GM19463 (cell line): Measurements from ENCODE around the gene AGMAT.
"Not testable (repeated sequence)": the region's sequence is repeated elsewhere in the genome, so short reads cannot be mapped to it uniquely, and the experiment has no call there.

Experiments used
- ATAC-seq: cut with Tn5 transposase; IDR thresholded peaks from one replicate; pipeline ENCODE4 v1.9.1; 2021; ENCODE audit warnings: mild to moderate bottlenecking, moderate library complexity; ENCODE audit not compliant: unreplicated experiment

The AGMAT gene

DNA sequence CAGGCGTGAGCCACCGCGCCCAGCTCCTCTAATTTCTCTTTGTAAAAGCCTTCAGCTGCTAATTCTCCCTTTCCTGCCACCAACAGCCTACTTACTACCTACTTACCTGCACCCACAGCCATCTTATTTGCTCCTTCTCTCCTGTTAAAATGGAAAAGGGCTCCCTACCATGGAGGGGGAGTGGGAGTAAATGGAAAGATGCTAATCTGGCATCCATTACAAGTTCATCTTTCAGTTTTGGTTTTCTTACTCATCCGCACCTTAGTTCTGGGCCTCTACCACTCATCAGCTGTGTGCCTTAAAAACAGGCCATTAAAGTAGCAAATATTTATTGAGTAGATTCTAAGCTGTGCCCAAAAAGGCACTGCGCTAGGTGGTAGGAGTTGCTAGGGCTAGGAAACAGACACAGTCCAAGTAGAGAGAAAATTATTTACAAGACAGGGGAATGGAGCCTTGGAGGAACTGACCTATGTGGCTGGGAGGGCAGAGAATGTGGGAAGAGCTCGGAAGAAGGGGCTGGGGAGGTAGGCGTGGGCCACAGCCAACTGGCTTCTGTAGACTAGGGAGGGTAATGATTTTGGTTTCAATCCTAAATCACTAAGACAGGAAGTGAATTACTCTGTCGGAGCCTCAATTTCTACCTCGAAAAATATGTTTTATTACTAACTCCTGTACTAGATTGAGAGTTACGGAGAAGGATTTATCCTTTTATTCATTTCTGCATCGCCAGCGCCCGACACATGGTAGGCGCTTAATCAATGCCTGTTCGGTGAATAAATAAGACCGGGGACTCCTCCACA is 31.7 kb upstream of the AGMAT start:
- ATAC-seq = no peak

DNA sequence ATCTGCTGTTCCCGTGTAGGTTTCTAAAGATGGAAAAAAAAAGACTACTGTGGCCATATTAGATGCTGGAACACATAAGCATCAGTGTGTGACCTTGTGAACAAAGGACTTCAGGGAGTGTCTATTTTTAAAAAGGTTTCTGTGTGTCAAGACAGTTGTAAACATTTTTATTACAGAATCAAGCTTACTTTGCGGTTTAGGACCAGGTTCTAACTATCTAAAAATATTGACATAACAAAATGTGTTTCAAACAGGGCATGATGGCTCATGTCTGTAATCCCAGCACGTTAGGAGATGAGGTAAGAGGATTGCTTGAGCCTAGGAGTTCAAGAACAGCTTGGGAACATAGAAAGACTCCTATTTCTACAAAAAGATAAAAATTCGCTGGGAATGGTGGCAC is 25.3 kb upstream of the AGMAT start:
- no peak for ATAC-seq

- no peak for ATAC-seq
Observed at GRCh38 chr1:15609631-15610030, 24.8 kb upstream of the AGMAT start.

DNA sequence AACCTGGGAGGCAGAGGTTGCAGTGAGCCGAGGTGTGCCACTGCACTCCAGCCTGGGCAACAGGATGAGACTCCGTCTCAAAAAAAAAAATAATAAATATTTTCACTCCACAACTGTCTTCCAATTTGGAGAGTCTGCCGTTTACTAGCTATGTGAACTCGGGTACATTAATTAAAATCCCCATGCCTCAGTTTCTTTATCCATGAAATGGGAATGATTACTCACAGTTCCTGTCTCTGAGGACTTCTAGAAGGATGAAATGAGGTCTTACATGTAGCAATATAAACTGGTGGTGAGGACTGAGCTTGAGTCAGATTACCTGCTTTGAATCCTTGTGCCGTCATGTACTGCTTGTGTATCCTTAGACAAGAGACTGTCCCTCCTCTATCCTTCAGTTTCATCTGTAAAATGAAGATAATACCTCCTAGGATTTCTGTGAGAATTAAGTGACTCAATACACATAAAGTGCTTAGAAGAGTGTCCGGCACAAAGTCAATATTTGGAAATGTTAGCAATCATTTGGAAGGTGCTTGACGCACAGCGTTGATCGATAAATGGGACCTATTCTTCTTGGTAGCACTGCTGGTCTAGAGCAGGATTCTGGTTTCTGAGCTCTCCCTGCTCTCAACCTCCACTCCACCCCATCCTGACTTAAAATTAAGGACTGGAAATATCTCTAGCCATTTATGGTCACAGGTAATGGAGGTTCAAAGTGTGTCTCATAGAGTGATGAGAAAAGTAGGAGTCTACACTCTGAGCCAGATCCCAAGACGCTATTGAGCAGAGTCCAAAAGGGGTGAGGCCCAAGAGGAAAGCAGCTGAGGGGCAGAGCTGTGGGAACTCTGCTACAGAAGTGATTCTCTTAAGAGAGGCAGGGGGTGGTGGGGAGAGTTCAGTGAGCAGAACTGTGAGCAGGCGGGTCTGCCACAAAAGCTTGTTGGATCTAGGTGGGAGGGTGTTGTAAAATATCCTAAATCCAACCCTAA is 20.8 kb upstream of the AGMAT start:
- ATAC-seq = no peak

DNA sequence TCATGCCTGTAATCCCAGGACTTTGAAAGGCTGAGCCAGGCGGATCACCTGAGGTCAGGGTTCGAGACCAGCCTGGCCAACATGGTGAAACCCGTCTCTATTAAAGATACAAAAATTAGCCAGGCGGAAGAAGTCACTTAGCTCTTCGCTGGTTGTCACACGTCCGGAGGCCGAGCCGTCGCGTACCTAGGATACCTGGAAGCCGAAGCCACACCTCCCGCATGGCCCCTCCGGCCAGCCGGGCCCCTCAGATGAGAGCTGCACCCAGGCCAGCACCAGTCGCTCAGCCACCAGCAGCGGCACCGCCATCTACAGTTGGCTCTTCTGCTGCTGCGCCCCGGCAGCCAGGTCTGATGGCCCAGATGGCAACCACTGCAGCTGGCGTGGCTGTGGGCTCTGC is 19.5 kb upstream of the AGMAT start:
- not testable (repeated sequence) for ATAC-seq

DNA sequence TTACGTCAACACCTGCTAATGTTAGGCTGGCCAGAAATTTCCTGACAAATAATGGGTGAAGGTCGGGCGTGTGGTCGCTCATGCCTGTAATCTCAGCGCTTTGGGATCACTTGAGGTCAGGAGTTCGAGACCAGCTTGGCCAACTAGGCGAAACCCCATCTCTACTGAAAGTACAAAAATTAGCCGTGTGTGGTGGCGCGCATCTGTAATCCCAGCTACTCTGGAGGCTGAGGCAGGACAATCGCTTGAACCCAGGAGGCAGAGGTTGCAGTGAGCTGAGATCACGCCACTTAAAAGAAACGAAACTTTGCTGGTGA is 19.1 kb upstream of the AGMAT start:
- ATAC-seq = not testable (repeated sequence)

DNA sequence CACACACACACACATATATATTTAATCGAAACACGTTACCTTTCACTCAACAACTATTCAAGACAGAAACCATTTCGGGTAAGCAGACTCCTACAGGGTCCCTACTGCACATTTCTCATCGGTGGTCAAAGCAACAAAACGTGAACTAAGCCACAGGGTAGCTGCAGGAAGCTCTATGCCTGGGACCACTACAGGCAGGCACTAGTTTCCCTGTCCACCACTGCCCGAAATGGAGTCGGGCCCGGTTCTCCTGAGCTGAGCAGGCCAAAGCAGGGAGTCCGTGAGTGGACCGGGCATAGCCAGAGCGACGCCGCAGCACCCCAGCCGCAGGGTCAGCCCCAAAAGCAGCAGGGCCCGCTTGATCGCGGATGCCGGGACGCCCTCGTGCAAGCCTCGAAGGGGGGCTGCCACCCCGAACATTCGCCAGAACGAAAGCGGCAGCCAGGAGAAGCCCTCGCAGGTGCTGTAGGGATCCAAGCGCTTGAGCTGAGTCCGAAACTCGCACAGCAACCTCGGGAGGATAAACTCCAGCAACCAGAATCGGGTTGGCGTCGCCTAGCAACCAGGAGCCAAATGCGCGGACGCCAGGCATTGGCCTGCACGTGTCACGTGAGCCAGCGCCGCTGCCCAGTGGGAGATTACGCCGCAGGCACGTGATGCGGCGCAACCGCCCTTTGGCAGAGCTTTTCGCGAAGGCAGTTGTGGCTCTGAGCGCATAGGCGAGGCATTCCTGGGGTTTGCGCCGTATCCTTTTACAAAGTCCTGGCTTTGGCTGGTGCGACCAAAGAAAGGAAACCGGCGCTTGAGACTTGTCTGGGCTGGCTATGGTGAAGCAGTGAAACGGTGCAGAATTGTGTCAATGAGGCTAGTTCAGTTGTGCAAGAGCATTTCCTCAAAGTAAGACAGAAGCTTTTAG is 18.5 kb upstream of the AGMAT start:
- ATAC-seq = peak; percentile 94

GRCh38 chr1:15598436-15598835 is 13.6 kb upstream of the AGMAT start:
- no peak for ATAC-seq

DNA sequence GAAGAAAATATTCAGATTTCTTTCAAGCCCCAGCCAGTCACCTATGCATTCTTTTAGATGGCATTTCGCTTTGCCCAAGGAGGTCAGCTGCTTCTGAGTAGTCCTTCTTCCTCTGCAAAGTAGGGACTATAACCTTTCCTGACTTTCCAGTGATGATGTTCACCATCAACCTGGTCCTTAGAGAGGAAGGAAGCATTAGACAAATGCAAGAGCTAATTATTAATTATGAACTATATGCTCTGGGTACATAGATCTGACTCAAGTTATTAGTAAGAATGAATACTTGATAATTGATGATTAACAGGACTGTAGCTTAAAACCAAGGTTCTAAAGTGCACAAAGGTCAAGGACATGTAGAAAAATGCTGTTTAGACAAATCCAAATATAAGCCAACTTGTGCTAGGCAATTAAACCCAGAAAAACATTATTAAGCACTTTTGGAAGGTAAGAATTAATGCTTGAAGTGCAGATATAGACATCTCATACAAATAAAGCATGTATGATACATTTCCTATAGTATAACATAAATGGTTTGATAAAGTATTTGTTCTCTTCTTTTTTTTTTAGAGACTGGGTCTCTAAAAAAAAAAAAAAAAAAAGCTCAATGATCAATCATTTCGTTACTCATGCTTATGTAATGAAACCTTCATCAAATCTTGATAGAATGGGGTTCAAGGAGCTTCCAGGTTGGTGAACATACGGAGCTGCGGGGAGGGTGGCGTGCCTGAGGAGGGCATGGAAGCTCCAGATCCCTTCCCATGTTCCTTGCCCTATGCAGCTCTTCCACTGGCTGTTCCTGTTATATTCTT is 11.2 kb upstream of the AGMAT start:
- ATAC-seq = no peak

- no peak for ATAC-seq
Observed at GRCh38 chr1:15592285-15592684, 7.4 kb upstream of the AGMAT start.

DNA sequence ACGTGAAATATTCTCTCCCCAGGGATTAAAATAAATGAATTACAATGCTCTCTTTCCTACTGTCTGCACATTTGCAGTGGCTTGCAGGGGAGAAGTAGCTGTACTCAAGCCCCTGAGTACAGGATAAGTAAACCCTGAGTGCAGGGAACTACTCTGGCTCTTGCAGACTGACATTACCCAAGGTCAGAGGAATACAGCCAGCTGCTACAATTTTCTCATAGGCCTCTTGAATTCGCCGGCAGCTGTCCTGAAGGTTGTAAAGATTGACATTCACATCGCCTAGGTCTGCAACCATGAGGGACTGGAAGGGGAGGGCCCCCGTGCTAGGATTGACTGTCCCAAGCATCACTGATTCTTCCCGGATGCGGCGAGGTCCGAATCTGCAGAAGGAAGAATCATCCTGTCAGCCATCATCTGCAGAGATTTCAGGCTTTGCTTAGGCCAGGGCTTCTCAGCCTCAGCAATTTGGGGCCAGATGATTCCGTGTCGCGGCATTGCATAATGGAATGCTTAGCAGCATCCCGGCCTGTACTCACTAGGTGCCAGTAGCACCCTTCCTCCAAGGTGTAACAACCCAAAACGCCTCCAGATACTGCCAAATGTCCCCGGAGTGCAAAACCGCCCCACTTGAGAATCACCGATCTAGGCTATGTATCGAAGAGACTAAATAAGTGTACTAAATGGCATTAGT is 1.7 kb downstream of the AGMAT start:
- ATAC-seq = no peak

DNA sequence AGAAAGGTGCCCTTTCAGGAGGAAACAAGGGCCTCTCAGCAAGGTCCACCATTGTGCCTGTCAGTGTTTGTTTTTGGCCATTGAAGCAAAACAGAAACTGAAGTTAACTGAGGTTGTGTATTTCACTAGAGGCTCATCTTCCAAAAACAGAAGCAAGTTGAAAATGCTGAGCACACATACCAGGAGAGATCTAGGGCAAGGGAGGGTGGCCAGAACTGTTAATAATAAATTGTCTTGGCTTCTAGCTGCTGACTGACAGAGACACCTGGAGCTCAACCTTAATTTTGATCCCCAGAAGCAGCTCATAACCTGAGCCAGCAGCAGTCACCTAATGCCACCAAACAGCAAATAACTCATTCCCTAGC is 5.2 kb downstream of the AGMAT start:
- ATAC-seq = peak; percentile 69

DNA sequence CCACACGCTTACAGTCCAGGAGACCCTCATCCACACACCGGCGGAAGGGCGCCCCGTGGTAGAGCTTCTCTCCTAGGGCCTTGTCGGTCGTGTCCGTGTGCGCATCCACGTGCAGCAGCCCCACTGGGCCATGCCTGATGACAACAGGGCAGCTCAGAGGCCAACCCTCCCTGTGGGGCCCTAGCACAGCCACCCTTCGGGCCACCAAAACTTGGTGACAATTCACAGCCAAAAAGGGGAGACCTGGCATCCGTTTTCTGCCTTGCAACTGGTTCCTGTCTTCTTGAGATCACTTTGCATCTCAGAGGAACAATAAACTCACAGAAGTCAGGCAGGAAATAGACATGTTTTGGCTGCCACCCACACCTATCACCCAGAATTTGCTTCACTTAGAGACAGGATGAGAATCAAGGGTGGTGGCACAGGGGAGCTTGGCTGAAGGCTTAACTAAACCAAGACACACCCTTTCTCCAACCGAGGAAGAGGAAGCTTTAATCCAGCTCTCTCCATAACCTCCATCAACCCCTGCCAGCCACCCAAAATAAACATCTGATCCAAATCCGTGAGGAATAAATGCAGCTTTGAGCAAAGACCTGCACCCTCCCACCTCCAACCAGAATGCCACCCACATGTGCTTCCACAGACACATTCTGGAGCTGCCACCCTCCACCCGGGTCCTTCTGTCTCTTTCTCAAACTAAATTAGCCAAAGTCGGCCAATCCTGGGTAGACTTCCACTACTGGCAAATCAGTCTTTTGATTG is 5.7 kb downstream of the AGMAT start:
- ATAC-seq = peak; percentile 19

DNA sequence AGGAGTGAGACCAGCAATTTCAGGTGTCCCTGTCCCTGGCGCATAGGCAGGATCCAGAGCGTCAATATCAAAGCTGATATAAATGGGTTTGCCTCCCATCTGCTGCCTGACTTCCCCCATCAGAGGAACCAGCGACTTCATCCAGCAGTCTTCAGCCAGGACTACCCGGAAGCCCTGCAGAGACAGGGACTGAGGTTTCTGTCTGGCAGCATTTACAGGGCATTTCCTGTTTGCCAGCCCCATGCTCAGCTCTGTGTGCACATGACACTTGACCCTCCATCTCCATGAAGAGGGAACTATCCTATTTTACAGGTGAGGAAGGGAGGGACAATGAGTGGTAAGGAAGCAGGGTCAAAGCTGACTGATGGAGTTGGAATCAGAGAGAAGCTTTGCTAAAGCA is 7.2 kb downstream of the AGMAT start:
- no peak for ATAC-seq

GRCh38 chr1:15575549-15576150 is 9.2 kb downstream of the AGMAT start:
- ATAC-seq = no peak

GRCh38 chr1:15574741-15575140 is 10.1 kb downstream of the AGMAT start:
- no peak for ATAC-seq

- no peak for ATAC-seq
Observed at GRCh38 chr1:15573477-15573876, 11.4 kb downstream of the AGMAT start.

DNA sequence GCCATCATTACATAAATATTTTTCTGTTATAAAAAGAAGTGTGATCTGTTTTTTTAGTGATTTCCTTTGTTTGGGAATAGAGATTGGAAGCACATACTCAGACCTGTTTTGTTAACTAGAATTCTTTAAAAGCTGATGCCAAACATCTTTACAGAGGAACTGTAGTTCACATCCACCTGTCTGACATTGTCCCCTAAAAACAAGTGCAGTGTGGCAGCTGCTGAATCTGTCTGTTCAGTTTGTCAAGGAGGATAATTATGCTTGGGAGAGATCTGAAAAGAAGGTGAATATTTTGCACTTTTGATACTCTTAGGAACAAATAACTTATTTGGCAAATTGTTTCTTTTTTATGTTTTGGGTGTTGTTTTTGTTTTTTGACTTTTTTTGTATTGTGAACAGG is 13.6 kb downstream of the AGMAT start:
- no peak for ATAC-seq

DNA sequence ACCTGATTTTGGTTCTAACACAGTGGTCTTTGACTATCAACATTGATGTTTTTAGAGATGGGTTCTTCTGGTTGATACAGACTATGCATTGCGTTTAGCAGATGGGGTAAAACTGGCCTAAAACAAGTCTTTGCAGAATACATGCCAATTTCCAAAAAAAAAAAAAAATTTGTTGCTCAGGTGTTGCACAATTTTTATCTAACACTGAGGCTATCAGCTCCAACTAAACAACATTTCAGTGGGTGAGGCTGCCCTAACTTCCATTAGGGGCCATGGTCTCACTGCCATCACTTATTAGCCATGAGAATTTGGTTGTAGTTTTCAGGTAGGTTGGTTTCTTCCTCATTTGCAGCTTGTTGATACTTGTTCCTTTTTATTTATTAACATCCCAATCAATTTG is 14.0 kb downstream of the AGMAT start:
- no peak for ATAC-seq
